Naive thymus-derived CD8-positive, alpha-beta T cell (primary cell): ENCODE measurements around the gene NEUROG2. TPM values are rescaled to one million over a fixed set of nuclear protein-coding genes. Genes with fewer than 3 reads are reported as not detected.
"Not testable (repeated sequence)": the region's sequence is repeated elsewhere in the genome, so short reads cannot be mapped to it uniquely, and the experiment has no call there.

ENCODE experiments used
- ATAC-seq, 2 donors: fragments of 150-1000 bp; cut with Tn5 transposase in 1 of 2; sonication (Bioruptor Pico), chemical (Tn5 transposase) in 1 of 2; 1 replicate in 1 of 2; 2 replicates in 1 of 2; pipeline ENCODE4 v1.10.0; 2021; ENCODE audit warnings: mild to moderate bottlenecking in 2 of 2, moderate library complexity in 2 of 2
- POLR2A ChIA-PET: fragments of 350-600 bp; sonication (Branson Sonifier 250); formaldehyde crosslinking; loops from one replicate; lab custom pipeline; 2021; ENCODE audit warnings: antibody characterized with exemption; lab: Charles Lee
- DNase-seq, 10 donors: peaks; one replicate each; pipeline versions ENCODE4 v3.0.0 to v3.0.0-alpha.2; 2020 to 2022
- H3K27ac Mint-ChIP-seq, 10 donors: one replicate each; pipeline ENCODE4 v1.8.0; 2020 to 2022; ENCODE audit warnings: mild to moderate bottlenecking in 10 of 10, mixed read lengths in 10 of 10, moderate library complexity in 4 of 10, inconsistent platforms in 1 of 10
- H3K27me3 Mint-ChIP-seq, 5 donors: one replicate each; pipeline ENCODE4 v1.8.0; 2021 to 2022; ENCODE audit warnings: mixed read lengths in 5 of 5
- H3K36me3 Mint-ChIP-seq, 3 donors: one replicate each; pipeline ENCODE4 v1.8.0; 2020 to 2022; ENCODE audit warnings: mixed read lengths in 3 of 3, mild to moderate bottlenecking in 2 of 3, inconsistent platforms in 1 of 3
- H3K4me1 Mint-ChIP-seq, 4 donors: one replicate each; pipeline ENCODE4 v1.8.0; 2021 to 2022; ENCODE audit warnings: mixed read lengths in 4 of 4
- H3K4me3 Mint-ChIP-seq, 10 donors: one replicate each; pipeline ENCODE4 v1.8.0; 2020 to 2022; ENCODE audit warnings: mild to moderate bottlenecking in 10 of 10, mixed read lengths in 10 of 10, moderate library complexity in 6 of 10, inconsistent platforms in 1 of 10
- H3K9me3 Mint-ChIP-seq, 9 donors: one replicate each; pipeline ENCODE4 v1.8.0; 2020 to 2022; ENCODE audit warnings: mixed read lengths in 9 of 9, mild to moderate bottlenecking in 3 of 9, inconsistent platforms in 1 of 9, moderate library complexity in 1 of 9
- polyA plus RNA-seq, 3 donors: library from polyadenylated mRNA; unstranded; fragments of 300-500 nt; fragmentation: Illumina TruSeq; gene quantifications; one replicate each; pipeline ENCODE4 v1.2.3, GENCODE V29; 2021
- total RNA-seq, 8 experiments: library from RNA in 2 of 8; stranded (reverse) in 2 of 8; gene quantifications; one replicate each; pipeline ENCODE4 v1.2.3 and lab custom pipeline; 2021 to 2026

The NEUROG2 gene
- total RNA-seq (not detected), polyA plus RNA-seq (not detected), total RNA-seq (lab: John Stamatoyannopoulos, UW) (0 to 0.32 (median 0) reads per million in 6 experiments)

- POLR2A ChIA-PET, result interaction anchor here (1.0 kb wide), 1 partner anchor 8 kb away, joined by 3 read pairs; no protein-coding TSS in a partner anchor
- peak within 1 kb of the TSS; percentile 86 to 96 (median 94) for H3K4me3 Mint-ChIP-seq
- H3K27ac Mint-ChIP-seq, result peak within 1 kb of the TSS in 5 of 10 donors; percentile 53 to 80 (median 67)
- ATAC-seq (no peak), DNase-seq (no peak)
- peaks cover 0 to 47% (median 12%) of the 10 kb centered on the region in 9 donors for H3K9me3 Mint-ChIP-seq
- H3K4me1 Mint-ChIP-seq, result peaks cover 34 to 81% (median 54%) of the 10 kb centered on the region in 4 donors
- H3K27me3 Mint-ChIP-seq, result peaks cover 76 to 100% (median 87%) of the 10 kb centered on the region in 5 donors
- peaks cover 6 to 31% (median 8%) of the 10 kb centered on the region in 3 donors for H3K36me3 Mint-ChIP-seq
Observed at GRCh38 chr4:112516066-112516470, at the start of gene NEUROG2. NEUROG2 (minus strand) TSS chr4:112516180; CDS start chr4:112515475, 705 bp downstream.

GRCh38 chr4:112564706-112565270 lies 48.8 kb upstream of the NEUROG2 start:
- H3K4me1 Mint-ChIP-seq, result peaks cover 0 to 5% (median 0%) of the 10 kb centered on the region in 4 donors
- no peak for DNase-seq

GRCh38 chr4:112563431-112564200 lies 47.6 kb upstream of the NEUROG2 start:
- ATAC-seq (no peak), DNase-seq (no peak)
- peaks cover 5 to 28% (median 16%) of the 10 kb centered on the region in 3 donors for H3K36me3 Mint-ChIP-seq
- no peaks in the 10 kb centered on the region for H3K27me3 Mint-ChIP-seq
- peaks cover 0 to 5% (median 0%) of the 10 kb centered on the region in 4 donors for H3K4me1 Mint-ChIP-seq
- no peak overlapping the region for H3K4me3 Mint-ChIP-seq
- peaks cover 0 to 2% (median 0%) of the 10 kb centered on the region in 9 donors for H3K9me3 Mint-ChIP-seq
- POLR2A ChIA-PET, result no interaction called here
- H3K27ac Mint-ChIP-seq, result no peak overlapping the region

More at GRCh38 chr4:112564706-112565270, 48.8 kb upstream of the NEUROG2 start:
- Mint-ChIP-seq H3K27me3 (no peaks in the 10 kb centered on the region), H3K27ac (no peak overlapping the region), H3K4me3 (no peak overlapping the region), H3K36me3 (peaks cover 5 to 26% (median 14%) of the 10 kb centered on the region in 3 donors), H3K9me3 (peaks cover 0 to 2% (median 0%) of the 10 kb centered on the region in 9 donors)
- POLR2A ChIA-PET, result no interaction called here
- no peak for ATAC-seq

- Mint-ChIP-seq H3K9me3 (peaks cover 0 to 2% (median 0%) of the 10 kb centered on the region in 9 donors), H3K4me1 (peaks cover 0 to 5% (median 0%) of the 10 kb centered on the region in 4 donors), H3K27ac (no peak overlapping the region), H3K4me3 (no peak overlapping the region), H3K36me3 (peaks cover 4 to 28% (median 11%) of the 10 kb centered on the region in 3 donors), H3K27me3 (no peaks in the 10 kb centered on the region)
- DNase-seq (no peak), ATAC-seq (no peak)
- POLR2A ChIA-PET, result no interaction called here
Observed at GRCh38 chr4:112562254-112562879, 46.4 kb upstream of the NEUROG2 start.

- POLR2A ChIA-PET, result no interaction called here
- Mint-ChIP-seq H3K27ac (no peak overlapping the region), H3K4me3 (no peak overlapping the region), H3K36me3 (peaks cover 0 to 18% (median 11%) of the 10 kb centered on the region in 3 donors), H3K27me3 (no peaks in the 10 kb centered on the region), H3K9me3 (no peaks in the 10 kb centered on the region), H3K4me1 (peaks cover 0 to 5% (median 0%) of the 10 kb centered on the region in 4 donors)
- no peak for DNase-seq
- ATAC-seq, result no peak
Observed at GRCh38 chr4:112560084-112560483, 44.1 kb upstream of the NEUROG2 start.

GRCh38 chr4:112559053-112559452 lies 43.1 kb upstream of the NEUROG2 start:
- H3K9me3 Mint-ChIP-seq, result no peaks in the 10 kb centered on the region
- ATAC-seq, result no peak
- peaks cover 0 to 22% (median 11%) of the 10 kb centered on the region in 3 donors for H3K36me3 Mint-ChIP-seq
- H3K27me3 Mint-ChIP-seq, result no peaks in the 10 kb centered on the region
- no peak overlapping the region for H3K27ac Mint-ChIP-seq
- H3K4me1 Mint-ChIP-seq, result peaks cover 0 to 5% (median 0%) of the 10 kb centered on the region in 4 donors
- POLR2A ChIA-PET, result no interaction called here
- no peak overlapping the region for H3K4me3 Mint-ChIP-seq
- DNase-seq, result no peak

- Mint-ChIP-seq H3K4me1 (peaks cover 0 to 5% (median 0%) of the 10 kb centered on the region in 4 donors), H3K27me3 (no peaks in the 10 kb centered on the region), H3K4me3 (no peak overlapping the region), H3K27ac (no peak overlapping the region), H3K9me3 (no peaks in the 10 kb centered on the region), H3K36me3 (peaks cover 0 to 25% (median 9%) of the 10 kb centered on the region in 3 donors)
- DNase-seq, result no peak
- POLR2A ChIA-PET, result no interaction called here
- ATAC-seq, result no peak
Observed at GRCh38 chr4:112557676-112558411, 41.9 kb upstream of the NEUROG2 start.

GRCh38 chr4:112554271-112554670 lies 38.3 kb upstream of the NEUROG2 start:
- H3K4me1 Mint-ChIP-seq, H3K27me3 Mint-ChIP-seq, POLR2A ChIA-PET, H3K27ac Mint-ChIP-seq, H3K4me3 Mint-ChIP-seq, ATAC-seq, DNase-seq, H3K9me3 Mint-ChIP-seq: not testable (repeated sequence)
- H3K36me3 Mint-ChIP-seq, result peaks cover 0 to 12% (median 0%) of the 10 kb centered on the region in 3 donors

GRCh38 chr4:112552668-112553067 lies 36.7 kb upstream of the NEUROG2 start:
- Mint-ChIP-seq H3K4me1 (no peaks in the 10 kb centered on the region), H3K36me3 (peaks cover 0 to 8% (median 0%) of the 10 kb centered on the region in 3 donors), H3K27me3 (no peaks in the 10 kb centered on the region), H3K9me3 (no peaks in the 10 kb centered on the region), H3K27ac (no peak overlapping the region), H3K4me3 (no peak overlapping the region)
- DNase-seq, result no peak
- no peak for ATAC-seq
- POLR2A ChIA-PET, result no interaction called here

GRCh38 chr4:112550728-112551127 lies 34.7 kb upstream of the NEUROG2 start:
- Mint-ChIP-seq H3K36me3 (peaks cover 0 to 8% (median 2%) of the 10 kb centered on the region in 3 donors), H3K4me3 (no peak overlapping the region), H3K27ac (no peak overlapping the region), H3K4me1 (no peaks in the 10 kb centered on the region), H3K27me3 (no peaks in the 10 kb centered on the region), H3K9me3 (no peaks in the 10 kb centered on the region)
- ATAC-seq, result no peak
- DNase-seq, result no peak
- POLR2A ChIA-PET, result interaction anchor here (0.7 kb wide), 1 partner anchor 214 kb away, joined by 4 read pairs; no protein-coding TSS in a partner anchor

- DNase-seq (no peak), ATAC-seq (no peak)
- no peaks in the 10 kb centered on the region for H3K4me1 Mint-ChIP-seq
- POLR2A ChIA-PET, result no interaction called here
- H3K27ac Mint-ChIP-seq, result no peak overlapping the region
- H3K4me3 Mint-ChIP-seq, result no peak overlapping the region
- H3K9me3 Mint-ChIP-seq, result no peaks in the 10 kb centered on the region
- no peaks in the 10 kb centered on the region for H3K27me3 Mint-ChIP-seq
- peaks cover 0 to 6% (median 4%) of the 10 kb centered on the region in 3 donors for H3K36me3 Mint-ChIP-seq
Observed at GRCh38 chr4:112546476-112546875, 30.5 kb upstream of the NEUROG2 start.

- no peak for DNase-seq
- no peak overlapping the region for H3K27ac Mint-ChIP-seq
- H3K4me1 Mint-ChIP-seq, result no peaks in the 10 kb centered on the region
- no peak for ATAC-seq
- POLR2A ChIA-PET, result no interaction called here
- no peaks in the 10 kb centered on the region for H3K27me3 Mint-ChIP-seq
- H3K36me3 Mint-ChIP-seq, result peaks cover 0 to 6% (median 4%) of the 10 kb centered on the region in 3 donors
- H3K4me3 Mint-ChIP-seq, result no peak overlapping the region
- H3K9me3 Mint-ChIP-seq, result no peaks in the 10 kb centered on the region
Observed at GRCh38 chr4:112545346-112545745, 29.4 kb upstream of the NEUROG2 start.
